ENCODE measurements around the gene IRS2.
"Not testable (repeated sequence)": the region's sequence is repeated elsewhere in the genome, so short reads cannot be mapped to it uniquely, and the experiment has no call there.

Gene IRS2

GRCh38 chr13:109734002-109734785 is 52.2 kb downstream of the IRS2 start:
- H3K4me2 ChIP-seq (ENCODE audit: low read length) = no peak overlapping the region
- no peaks in the 10 kb centered on the region for H3K4me1 ChIP-seq
- no peaks in the 10 kb centered on the region for H3K79me2 ChIP-seq
- no peak overlapping the region for H3K4me3 ChIP-seq (ENCODE audit: low read depth, low read length)
- TF ChIP-seq CTCF (IDR thresholded peaks at IDR 0.05) = no peak
- no peak overlapping the region for H2AFZ ChIP-seq
- H3K9me3 ChIP-seq (ENCODE audit: control insufficient read depth, low read length) = no peaks in the 10 kb centered on the region
- no peak overlapping the region for H3K27ac ChIP-seq
- H3K27me3 ChIP-seq (ENCODE audit: control insufficient read depth, insufficient read depth, low read length) = no peaks in the 10 kb centered on the region
- no peaks in the 10 kb centered on the region for H3K36me3 ChIP-seq (ENCODE audit: control insufficient read depth, insufficient read depth, low read length)
- no peak overlapping the region for H3K9ac ChIP-seq

- no peak overlapping the region for H2AFZ ChIP-seq
- H3K79me2 ChIP-seq = no peaks in the 10 kb centered on the region
- no peak for TF ChIP-seq CTCF (IDR thresholded peaks at IDR 0.05)
- no peaks in the 10 kb centered on the region for H3K9me3 ChIP-seq (ENCODE audit: control insufficient read depth, low read length)
- H3K4me3 ChIP-seq (ENCODE audit: low read depth, low read length) = no peak overlapping the region
- H3K4me2 ChIP-seq (ENCODE audit: low read length) = no peak overlapping the region
- no peaks in the 10 kb centered on the region for H3K36me3 ChIP-seq (ENCODE audit: control insufficient read depth, insufficient read depth, low read length)
- H3K4me1 ChIP-seq = no peaks in the 10 kb centered on the region
- H3K9ac ChIP-seq = no peak overlapping the region
- no peaks in the 10 kb centered on the region for H3K27me3 ChIP-seq (ENCODE audit: control insufficient read depth, insufficient read depth, low read length)
- no peak overlapping the region for H3K27ac ChIP-seq
Measured at GRCh38 chr13:109733550-109733949, 52.8 kb downstream of the IRS2 start.

GRCh38 chr13:109732470-109733170 is 53.8 kb downstream of the IRS2 start:
- not testable (repeated sequence) for H3K36me3 ChIP-seq (ENCODE audit: control insufficient read depth, insufficient read depth, low read length); H3K27ac ChIP-seq; H2AFZ ChIP-seq; H3K79me2 ChIP-seq; H3K27me3 ChIP-seq (ENCODE audit: control insufficient read depth, insufficient read depth, low read length); H3K4me2 ChIP-seq (ENCODE audit: low read length); H3K9me3 ChIP-seq (ENCODE audit: control insufficient read depth, low read length); H3K9ac ChIP-seq; H3K4me1 ChIP-seq; H3K4me3 ChIP-seq (ENCODE audit: low read depth, low read length)

GRCh38 chr13:109730812-109731335 is 55.5 kb downstream of the IRS2 start:
- Histone ChIP-seq H3K36me3 (ENCODE audit: control insufficient read depth, insufficient read depth, low read length) (no peaks in the 10 kb centered on the region), H3K4me1 (no peaks in the 10 kb centered on the region), H3K9me3 (ENCODE audit: control insufficient read depth, low read length) (no peaks in the 10 kb centered on the region), H2AFZ (no peak overlapping the region), H3K79me2 (no peaks in the 10 kb centered on the region), H3K27me3 (ENCODE audit: control insufficient read depth, insufficient read depth, low read length) (no peaks in the 10 kb centered on the region), H3K9ac (no peak overlapping the region), H3K27ac (no peak overlapping the region), H3K4me3 (ENCODE audit: low read depth, low read length) (no peak overlapping the region), H3K4me2 (ENCODE audit: low read length) (no peak overlapping the region)
- TF ChIP-seq CTCF (IDR thresholded peaks at IDR 0.05) = no peak
